Adipocyte (in vitro differentiated cells): Measurements from ENCODE around the gene SMARCAD1.
"Not testable (repeated sequence)": the region's sequence is repeated elsewhere in the genome, so short reads cannot be mapped to it uniquely, and the experiment has no call there.

Source experiments
- DNase-seq: peaks from one replicate; pipeline ENCODE4 v3.0.0-alpha.2; 2015; ENCODE audit warnings: low read depth
- H3K27me3 ChIP-seq: replicated peaks from 2 replicates; pipeline ENCODE4 v1.7.0; 2013; ENCODE audit warnings: mild to moderate bottlenecking, low read length, moderate library complexity; ENCODE audit not compliant: control insufficient read depth, insufficient read depth
- H3K36me3 ChIP-seq: 2 replicates; pipeline ENCODE4 v1.7.0; 2013; ENCODE audit warnings: low read length, mild to moderate bottlenecking, moderate library complexity; ENCODE audit not compliant: control insufficient read depth, insufficient read depth, severe bottlenecking
- H3K4me1 ChIP-seq: 2 replicates; pipeline ENCODE4 v1.7.0; 2013; ENCODE audit warnings: mild to moderate bottlenecking, low read length, moderate library complexity; ENCODE audit not compliant: control insufficient read depth, insufficient read depth
- H3K4me3 ChIP-seq: 2 replicates; pipeline ENCODE4 v1.7.0; 2013; ENCODE audit warnings: mild to moderate bottlenecking, low read length, moderate library complexity
- H3K9ac ChIP-seq: 2 replicates; pipeline ENCODE4 v1.7.0; 2013; ENCODE audit warnings: mild to moderate bottlenecking, low read length, moderate library complexity
- H3K9me3 ChIP-seq: 2 replicates; pipeline ENCODE4 v1.7.0; 2013; ENCODE audit warnings: mild to moderate bottlenecking, low read length, moderate library complexity; ENCODE audit not compliant: control insufficient read depth

SMARCAD1 gene

DNA sequence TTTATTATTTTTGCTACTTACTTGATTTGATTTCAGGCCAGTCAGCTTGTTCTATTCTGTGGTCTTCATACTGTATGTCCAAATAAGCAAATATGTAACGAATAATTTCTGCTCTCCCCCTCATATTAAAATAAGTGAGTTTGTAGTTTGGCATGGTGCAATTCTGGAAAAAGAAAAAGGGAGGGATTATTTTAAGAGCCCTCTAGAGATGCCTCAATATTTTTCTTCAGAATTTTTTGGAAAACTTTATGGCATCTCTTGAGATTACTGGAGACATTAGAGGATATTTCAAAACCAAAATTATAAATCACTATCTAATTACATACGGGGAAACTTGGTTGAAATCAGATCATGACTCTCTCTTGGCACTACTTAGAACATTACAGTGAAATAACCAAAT is 126.8 kb downstream of the SMARCAD1 start:
- DNase-seq = no peak
- peaks cover 20% of the 10 kb centered on the region for H3K4me1 ChIP-seq
- H3K36me3 ChIP-seq = no peaks in the 10 kb centered on the region
- peaks cover 11% of the 10 kb centered on the region for H3K27me3 ChIP-seq
- H3K4me3 ChIP-seq = no peak overlapping the region
- no peaks in the 10 kb centered on the region for H3K9me3 ChIP-seq
- peak overlapping the region; percentile 21 for H3K9ac ChIP-seq

DNA sequence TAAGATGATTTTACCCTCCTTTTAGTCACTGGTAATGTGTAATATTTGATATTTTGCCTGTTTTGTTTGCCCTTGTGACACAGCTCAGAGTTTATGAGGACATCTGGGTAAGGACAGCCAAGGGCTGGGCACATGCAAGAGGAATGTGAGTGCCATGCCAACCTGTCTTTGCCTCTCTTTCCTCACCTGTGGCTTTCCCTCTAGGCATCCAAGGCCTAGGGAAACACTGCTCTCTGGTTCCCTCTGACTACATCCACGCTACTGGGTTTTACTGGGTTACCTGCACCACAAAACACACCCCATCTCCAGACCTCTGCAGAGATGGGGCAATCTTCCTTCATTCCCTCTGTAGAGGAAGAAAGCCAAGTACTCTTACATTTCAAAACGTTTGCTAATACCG is 127.3 kb downstream of the SMARCAD1 start:
- Histone ChIP-seq H3K4me3 (no peak overlapping the region), H3K9ac (no peak overlapping the region), H3K4me1 (peaks cover 20% of the 10 kb centered on the region), H3K36me3 (no peaks in the 10 kb centered on the region), H3K27me3 (peaks cover 7% of the 10 kb centered on the region), H3K9me3 (no peaks in the 10 kb centered on the region)
- DNase-seq = no peak

DNA sequence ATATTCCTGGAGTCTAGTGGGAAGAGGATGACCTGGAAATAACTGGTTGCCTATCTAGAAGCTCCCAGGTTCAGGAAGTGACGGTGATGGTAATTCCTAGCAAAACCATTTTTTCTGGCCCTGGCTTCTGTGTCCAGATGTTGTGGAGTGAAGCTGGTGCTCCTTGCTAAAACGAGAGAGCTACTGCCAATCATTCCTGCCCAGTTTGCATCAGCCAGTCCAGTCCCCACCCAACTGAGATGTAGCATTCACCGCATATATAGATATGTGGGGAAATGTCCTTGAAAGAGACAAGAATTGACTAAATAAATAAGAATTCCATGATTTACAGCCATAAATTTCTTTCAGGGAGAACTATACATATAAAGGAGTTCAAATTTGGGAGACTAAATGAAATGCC is 128.6 kb downstream of the SMARCAD1 start:
- Histone ChIP-seq H3K9ac (no peak overlapping the region), H3K9me3 (no peaks in the 10 kb centered on the region), H3K4me1 (peaks cover 20% of the 10 kb centered on the region), H3K4me3 (no peak overlapping the region), H3K27me3 (peaks cover 5% of the 10 kb centered on the region), H3K36me3 (no peaks in the 10 kb centered on the region)
- no peak for DNase-seq

DNA sequence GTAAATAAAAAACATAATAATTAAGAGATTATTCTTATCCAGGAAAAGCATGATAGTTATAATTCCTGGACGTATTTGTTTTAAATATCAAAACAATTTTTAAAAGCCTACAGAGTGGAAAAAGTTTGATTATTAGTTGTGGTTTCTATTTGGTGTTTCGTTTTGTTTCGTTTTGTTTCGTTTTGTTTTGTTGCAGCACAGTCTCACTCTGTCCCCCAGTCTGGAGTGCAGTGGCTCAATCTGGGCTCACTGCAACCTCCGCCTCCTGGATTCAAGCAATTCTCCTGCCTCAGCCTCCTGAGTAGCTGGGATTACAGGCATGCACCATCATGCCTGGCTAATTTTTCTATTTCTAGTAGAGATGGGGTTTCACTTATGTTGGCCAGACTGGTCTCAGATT is 129.1 kb downstream of the SMARCAD1 start:
- H3K9ac ChIP-seq = not testable (repeated sequence)

DNA sequence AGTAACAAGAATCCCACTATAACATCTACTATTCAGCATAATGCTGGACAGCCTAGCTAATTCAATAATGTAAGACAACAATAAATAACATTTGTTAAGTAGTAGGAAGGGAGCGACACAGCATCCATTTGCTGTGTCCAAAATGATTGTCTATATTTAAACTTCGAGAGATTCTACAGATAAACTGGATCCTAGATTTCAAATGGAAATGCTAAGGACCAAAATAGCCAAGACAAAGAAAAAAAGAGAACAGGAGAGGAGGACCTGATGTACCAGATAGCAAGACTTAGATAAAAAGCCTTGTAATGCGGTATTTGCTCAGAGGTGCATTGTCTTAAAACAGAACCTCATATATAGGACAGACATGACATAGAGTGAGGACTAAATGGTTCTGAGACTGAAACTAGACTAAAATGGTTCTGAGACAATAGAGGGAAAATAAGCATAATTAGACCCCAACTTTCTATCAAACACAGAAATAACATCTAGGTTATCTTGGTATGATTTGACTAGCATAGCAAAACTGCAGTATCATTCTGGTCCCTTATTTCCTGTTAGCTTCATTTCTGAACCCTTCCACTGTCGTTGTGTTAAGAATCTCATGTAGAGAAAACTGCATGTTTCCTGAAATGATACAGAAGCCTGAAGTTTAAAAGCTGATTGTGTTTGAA is 131.2 kb downstream of the SMARCAD1 start:
- no peaks in the 10 kb centered on the region for H3K27me3 ChIP-seq
- no peaks in the 10 kb centered on the region for H3K9me3 ChIP-seq
- H3K36me3 ChIP-seq = no peaks in the 10 kb centered on the region
- peaks cover 22% of the 10 kb centered on the region for H3K4me1 ChIP-seq
- no peak overlapping the region for H3K4me3 ChIP-seq
- DNase-seq = no peak
- H3K9ac ChIP-seq = no peak overlapping the region

More for the DNA sequence above, 129.1 kb downstream of the SMARCAD1 start:
- not testable (repeated sequence) for H3K27me3 ChIP-seq, H3K9me3 ChIP-seq, H3K36me3 ChIP-seq, DNase-seq, H3K4me3 ChIP-seq
- H3K4me1 ChIP-seq = peaks cover 24% of the 10 kb centered on the region

DNA sequence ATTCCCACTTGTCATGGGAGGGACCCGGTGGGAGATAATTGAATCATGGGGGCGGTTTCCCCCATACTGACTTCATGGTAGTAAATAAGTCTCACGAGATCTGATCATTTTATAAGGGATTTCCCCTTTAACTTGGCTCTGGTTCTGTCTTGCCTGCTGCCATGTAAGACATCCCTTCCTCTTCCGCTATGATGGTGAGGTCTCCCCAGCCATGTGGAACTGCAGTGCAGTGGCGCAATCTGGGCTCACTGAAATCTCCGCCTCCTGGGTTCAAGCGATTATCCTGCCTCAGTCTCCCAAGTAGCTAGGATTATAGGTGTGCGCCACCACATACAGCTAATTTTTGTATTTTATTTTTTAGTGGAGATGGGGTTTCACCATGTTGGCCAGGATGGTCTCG is 132.1 kb downstream of the SMARCAD1 start:
- Histone ChIP-seq H3K9ac (no peak overlapping the region), H3K27me3 (no peaks in the 10 kb centered on the region), H3K36me3 (no peaks in the 10 kb centered on the region), H3K9me3 (no peaks in the 10 kb centered on the region), H3K4me3 (no peak overlapping the region), H3K4me1 (peaks cover 13% of the 10 kb centered on the region)
- no peak for DNase-seq
